Gastrocnemius medialis (tissue), 4 donors: ENCODE measurements around the gene EME2. TPM values are rescaled to one million over a fixed set of nuclear protein-coding genes. Genes with fewer than 3 reads are reported as not detected.
A peak's percentile ranks its signal among the peaks of the same experiment; 100 is the strongest.

Experiments
- ATAC-seq, 2 donors: fragments of 150-250 bp; one replicate each; pipeline ENCODE4 v1.9.1; 2016
- DNase-seq, 2 donors: peaks; one replicate each; pipeline ENCODE4 v3.0.0-alpha.2; 2019
- H3K27ac ChIP-seq, 4 donors: fragments of 200-600 bp; sonication (generic); 1 replicate in 1 of 4; 2 replicates in 3 of 4; pipeline ENCODE4 v1.5.1; 2016 to 2018; ENCODE audit warnings: mild to moderate bottlenecking in 2 of 4, moderate library complexity in 1 of 4
- H3K27me3 ChIP-seq, 3 donors: fragments of 200-600 bp; sonication (generic) in 2 of 3; 1 replicate in 1 of 3; 2 replicates in 2 of 3; pipeline versions ENCODE4 v1.5.1 to v1.6.0; 2016 to 2019; ENCODE audit warnings: mild to moderate bottlenecking in 1 of 3, moderate library complexity in 1 of 3
- H3K36me3 ChIP-seq, 2 donors: fragments of 200-600 bp; sonication (generic) in 1 of 2; one replicate each; pipeline ENCODE4 v1.5.1; 2017 to 2018
- H3K4me1 ChIP-seq, 2 donors: fragments of 200-600 bp; sonication (generic) in 1 of 2; one replicate each; pipeline ENCODE4 v1.5.1; 2016 to 2017; ENCODE audit warnings: mild to moderate bottlenecking in 2 of 2
- H3K4me3 ChIP-seq, 4 donors: fragments of 200-600 bp; sonication (generic) in 3 of 4; 1 replicate in 1 of 4; 2 replicates in 3 of 4; pipeline ENCODE4 v1.5.1; 2016 to 2019; ENCODE audit warnings: mild to moderate bottlenecking in 2 of 4
- H3K9me3 ChIP-seq, 3 donors: fragments of 200-600 bp; sonication (generic) in 2 of 3; 1 replicate in 1 of 3; 2 replicates in 2 of 3; pipeline ENCODE4 v1.5.1; 2016 to 2019
- POLR2A ChIP-seq, 2 donors: fragments of 450-650 bp; IDR thresholded peaks; one replicate each; pipeline ENCODE4 v1.6.1; 2017; ENCODE audit warnings: antibody characterized with exemption in 2 of 2, mild to moderate bottlenecking in 2 of 2, moderate library complexity in 2 of 2
- in situ Hi-C, 4 donors: fragments of 200-750 bp; cut with MboI; loops; one replicate each; pipeline versions ENCODE4 v1.15.0 to v1.8.0; 2017; ENCODE audit warnings: low sequenced_read_pairs in 4 of 4
- intact Hi-C: fragments of 100-400 bp; cut with DNase I; formaldehyde crosslinking; loops from one replicate; pipeline ENCODE4 v1.15.1; 2023; ENCODE audit warnings: low total_unique reads
- total RNA-seq, 4 donors: library from RNA; depleted of rRNA; stranded (reverse); fragments of >200 nt; gene quantifications; one replicate each; pipeline versions ENCODE4 v1.1.0 to v1.2.3, GENCODE V29; 2016
- TF ChIP-seq, protein P1 (sequence below), 5 experiments: fragments of 450-650 bp in 3 of 5; fragments of 200-600 bp in 2 of 5; sonication (generic) in 2 of 5; IDR thresholded peaks in 4 of 5; conservative IDR thresholded peaks in 1 of 5; 1 replicate in 4 of 5; 2 replicates in 1 of 5; pipeline ENCODE4 v1.5.1; 2016 to 2019; ENCODE audit warnings: antibody characterized with exemption in 5 of 5, mild to moderate bottlenecking in 3 of 5, moderate library complexity in 3 of 5

EME2 gene
- total RNA-seq, 4 donors from 2014 or later = 2.1 to 9.2 (median 6.2) TPM

DNA sequence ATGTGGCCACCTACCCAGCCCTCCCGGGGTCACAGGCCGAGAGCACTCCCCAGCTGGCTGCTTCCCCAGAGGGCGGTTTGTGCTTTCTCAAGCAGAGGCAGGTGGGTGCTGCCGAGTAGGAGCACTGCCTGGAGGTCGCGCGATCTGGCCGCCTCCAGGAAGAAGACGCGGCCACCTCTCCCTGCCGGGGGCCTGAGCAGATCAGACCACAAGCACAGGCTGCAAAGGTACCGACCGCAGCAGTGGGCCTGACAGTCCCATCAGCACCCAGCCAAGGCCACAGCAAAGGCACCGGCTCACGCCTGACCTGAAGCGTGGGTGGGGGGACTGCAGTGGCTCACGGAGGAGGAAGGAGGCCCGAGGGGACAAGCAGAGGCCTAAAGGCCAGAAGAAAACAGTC, 36.1 kb downstream of the EME2 start:
- H3K4me1 ChIP-seq = no peaks in the 10 kb centered on the region
- H3K4me3 ChIP-seq = no peak overlapping the region
- in situ Hi-C loops (no loop called here), intact Hi-C loops (no loop called here)
- no peak for DNase-seq
- no peak overlapping the region for H3K27ac ChIP-seq
- no peak for ATAC-seq
- no peaks in the 10 kb centered on the region for H3K9me3 ChIP-seq
- peaks cover 0 to 26% of the 10 kb centered on the region in 2 donors for H3K36me3 ChIP-seq
- no peak for TF ChIP-seq POLR2A (IDR thresholded peaks at IDR 0.05)
- TF ChIP-seq, protein P1, sequence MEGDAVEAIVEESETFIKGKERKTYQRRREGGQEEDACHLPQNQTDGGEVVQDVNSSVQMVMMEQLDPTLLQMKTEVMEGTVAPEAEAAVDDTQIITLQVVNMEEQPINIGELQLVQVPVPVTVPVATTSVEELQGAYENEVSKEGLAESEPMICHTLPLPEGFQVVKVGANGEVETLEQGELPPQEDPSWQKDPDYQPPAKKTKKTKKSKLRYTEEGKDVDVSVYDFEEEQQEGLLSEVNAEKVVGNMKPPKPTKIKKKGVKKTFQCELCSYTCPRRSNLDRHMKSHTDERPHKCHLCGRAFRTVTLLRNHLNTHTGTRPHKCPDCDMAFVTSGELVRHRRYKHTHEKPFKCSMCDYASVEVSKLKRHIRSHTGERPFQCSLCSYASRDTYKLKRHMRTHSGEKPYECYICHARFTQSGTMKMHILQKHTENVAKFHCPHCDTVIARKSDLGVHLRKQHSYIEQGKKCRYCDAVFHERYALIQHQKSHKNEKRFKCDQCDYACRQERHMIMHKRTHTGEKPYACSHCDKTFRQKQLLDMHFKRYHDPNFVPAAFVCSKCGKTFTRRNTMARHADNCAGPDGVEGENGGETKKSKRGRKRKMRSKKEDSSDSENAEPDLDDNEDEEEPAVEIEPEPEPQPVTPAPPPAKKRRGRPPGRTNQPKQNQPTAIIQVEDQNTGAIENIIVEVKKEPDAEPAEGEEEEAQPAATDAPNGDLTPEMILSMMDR (IDR thresholded peaks at IDR 0.05 in 4 of 5, conservative IDR thresholded peaks at IDR 0.05 in 1 of 5) = no peak
- H3K27me3 ChIP-seq = no peaks in the 10 kb centered on the region

DNA sequence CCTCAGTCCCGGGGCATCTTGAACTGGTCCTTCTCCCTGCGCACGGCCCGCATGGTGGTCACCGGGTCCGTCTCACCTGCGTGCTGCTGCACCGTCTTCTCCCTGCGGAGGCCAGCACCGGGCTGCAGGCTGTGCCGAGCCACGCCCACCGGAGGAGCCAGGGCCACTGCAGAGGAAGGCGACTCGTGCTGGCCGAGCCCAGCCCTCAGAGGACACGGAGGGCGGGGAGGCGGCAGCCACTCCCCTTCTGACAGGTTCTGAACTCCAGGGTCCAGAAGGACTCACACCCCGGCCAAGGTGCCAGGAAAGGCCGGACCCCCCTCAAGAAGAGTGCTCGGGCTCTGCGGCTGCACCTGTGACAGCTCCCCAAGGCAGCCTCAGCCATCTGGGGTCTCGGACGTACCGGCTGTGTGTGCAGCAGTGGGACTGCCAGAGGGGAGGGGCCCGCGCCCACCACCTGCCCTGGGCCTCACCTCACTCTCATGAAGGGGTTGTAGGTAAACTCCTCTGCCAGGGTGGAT, 36.7 kb downstream of the EME2 start:
- Histone ChIP-seq H3K4me1 (no peaks in the 10 kb centered on the region), H3K36me3 (peaks cover 0 to 26% of the 10 kb centered on the region in 2 donors), H3K9me3 (no peaks in the 10 kb centered on the region), H3K27me3 (no peaks in the 10 kb centered on the region), H3K4me3 (no peak overlapping the region), H3K27ac (no peak overlapping the region)
- ATAC-seq (no peak), DNase-seq (no peak)
- no peak for TF ChIP-seq POLR2A (IDR thresholded peaks at IDR 0.05)
- TF ChIP-seq, protein P1 (IDR thresholded peaks at IDR 0.05 in 4 of 5, conservative IDR thresholded peaks at IDR 0.05 in 1 of 5) = no peak
- intact Hi-C loops = no loop called here
- in situ Hi-C loops = no loop called here

DNA sequence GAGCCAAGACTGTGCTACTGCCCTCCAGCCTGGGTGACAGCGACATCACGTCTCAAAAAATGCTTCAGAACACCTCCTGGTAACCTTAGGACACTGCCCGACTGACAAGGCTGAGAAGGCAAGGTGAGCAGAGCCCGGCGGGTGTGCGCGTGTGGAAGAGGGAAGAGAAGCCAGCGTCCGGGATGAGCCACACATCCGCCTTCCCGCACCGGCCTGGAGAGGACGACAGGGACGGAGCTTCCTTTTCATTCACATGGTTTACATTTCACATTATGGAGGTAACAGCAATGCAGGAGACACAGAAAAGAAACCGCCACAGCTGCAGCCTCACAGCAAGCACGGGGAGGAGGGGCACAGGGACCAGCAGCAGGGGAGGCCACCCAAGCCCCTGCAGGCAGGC, 37.5 kb downstream of the EME2 start:
- DNase-seq = no peak
- Histone ChIP-seq H3K27me3 (no peaks in the 10 kb centered on the region), H3K9me3 (no peaks in the 10 kb centered on the region), H3K4me3 (no peak overlapping the region), H3K4me1 (no peaks in the 10 kb centered on the region), H3K36me3 (peaks cover 0 to 26% of the 10 kb centered on the region in 2 donors), H3K27ac (no peak overlapping the region)
- intact Hi-C loops (no loop called here), in situ Hi-C loops (no loop called here)
- TF ChIP-seq POLR2A (IDR thresholded peaks at IDR 0.05) = no peak
- TF ChIP-seq, protein P1 (IDR thresholded peaks at IDR 0.05 in 4 of 5, conservative IDR thresholded peaks at IDR 0.05 in 1 of 5) = no peak
- ATAC-seq = no peak

DNA sequence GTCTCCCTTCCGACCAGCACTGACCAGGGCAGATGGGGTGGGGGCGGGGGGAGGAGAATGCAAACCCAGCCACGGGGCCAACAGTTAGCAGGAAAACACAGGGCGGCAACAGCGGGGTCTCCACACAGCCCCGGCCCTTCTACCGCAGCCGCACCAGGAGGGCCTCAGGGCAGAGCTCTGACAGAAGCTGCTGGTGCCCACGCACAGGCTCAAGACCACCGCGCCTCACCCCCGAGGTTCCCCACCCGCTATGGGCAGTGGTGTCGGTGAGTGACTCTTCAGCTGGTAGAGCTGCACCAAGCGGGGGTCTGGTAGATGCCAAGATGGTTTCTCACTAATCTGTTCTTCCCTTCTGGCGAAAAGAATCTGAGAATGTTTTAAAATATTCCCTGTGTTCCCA, 37.9 kb downstream of the EME2 start:
- no peak overlapping the region for H3K4me3 ChIP-seq
- DNase-seq = no peak
- H3K4me1 ChIP-seq = no peaks in the 10 kb centered on the region
- no peaks in the 10 kb centered on the region for H3K27me3 ChIP-seq
- peaks cover 0 to 23% of the 10 kb centered on the region in 2 donors for H3K36me3 ChIP-seq
- in situ Hi-C loops = no loop called here
- H3K27ac ChIP-seq = no peak overlapping the region
- H3K9me3 ChIP-seq = no peaks in the 10 kb centered on the region
- no peak for ATAC-seq
- TF ChIP-seq, protein P1 (IDR thresholded peaks at IDR 0.05 in 4 of 5, conservative IDR thresholded peaks at IDR 0.05 in 1 of 5) = no peak
- TF ChIP-seq POLR2A (IDR thresholded peaks at IDR 0.05) = no peak
- intact Hi-C loops = no loop called here

DNA sequence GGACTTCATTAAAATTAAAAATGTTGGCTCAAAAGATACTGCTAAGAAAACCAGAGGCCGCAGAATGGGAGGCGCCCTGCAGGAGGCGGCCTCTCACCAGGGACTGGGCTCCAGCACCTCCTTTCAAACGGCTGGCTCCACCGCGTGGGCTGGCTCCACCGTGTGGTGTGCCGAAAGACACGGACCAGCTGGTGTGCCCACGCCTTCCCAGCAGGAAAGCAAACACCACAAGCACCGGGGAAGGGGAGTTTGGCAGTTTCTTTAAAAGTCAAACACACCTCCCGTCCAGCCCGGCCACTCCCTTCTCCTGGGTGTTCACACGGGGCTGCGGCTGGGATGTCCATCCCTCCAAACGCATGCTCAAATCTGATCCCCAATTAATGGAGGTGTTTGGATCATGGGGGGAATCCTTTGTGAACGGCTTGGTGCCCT, 40.1 kb downstream of the EME2 start:
- H3K36me3 ChIP-seq = peaks cover 0 to 35% of the 10 kb centered on the region in 2 donors
- peak in 1 of 2 donors; percentile 39 for DNase-seq
- no peak overlapping the region for H3K4me3 ChIP-seq
- no peaks in the 10 kb centered on the region for H3K27me3 ChIP-seq
- intact Hi-C loops (no loop called here), in situ Hi-C loops (no loop called here)
- no peaks in the 10 kb centered on the region for H3K4me1 ChIP-seq
- no peak overlapping the region for H3K27ac ChIP-seq
- TF ChIP-seq, protein P1 (IDR thresholded peaks at IDR 0.05 in 4 of 5, conservative IDR thresholded peaks at IDR 0.05 in 1 of 5) = peak in 2 of 5 experiments; percentile 26 to 33
- no peak for TF ChIP-seq POLR2A (IDR thresholded peaks at IDR 0.05)
- H3K9me3 ChIP-seq = no peaks in the 10 kb centered on the region
- peak in 1 of 2 donors; percentile 40 for ATAC-seq
